ENCODE measurements around the gene CHST11. TPM values are rescaled to one million over a fixed set of nuclear protein-coding genes. Genes with fewer than 3 reads are reported as not detected.
A peak's percentile ranks its signal among the peaks of the same experiment; 100 is the strongest.

CHST11 gene
- total RNA-seq, 1 experiment from 2014 or later: 0.25 TPM

GRCh38 chr12:104457746-104458693 is 1.3 kb downstream of the CHST11 start:
- CTCF ChIA-PET: interaction anchor here (1.1 to 1.2 kb wide), 2 partner anchors 76 kb away, joined by 6 to 8 read pairs; no protein-coding TSS in a partner anchor
- Histone ChIP-seq H3K4me3 (ENCODE audit: low read depth, low read length) (peak overlapping the region; percentile 37), H3K9me3 (no peaks in the 10 kb centered on the region), H3K4me1 (peaks cover 4% of the 10 kb centered on the region; the same call in 1 of the 2 replicates), H3K36me3 (ENCODE audit: control insufficient read depth, insufficient read depth, low read length) (no peaks in the 10 kb centered on the region), H3K27me3 (replicated peaks; ENCODE audit: control insufficient read depth, insufficient read depth, low read length) (no peaks in the 10 kb centered on the region)
- Mint-ChIP-seq H3K36me3 (ENCODE audit: insufficient read depth, unreplicated experiment) (peaks cover 5% of the 10 kb centered on the region), H3K4me3 (ENCODE audit: unreplicated experiment) (peak overlapping the region; percentile 96), H3K27ac (ENCODE audit: unreplicated experiment) (no peak overlapping the region), H3K9me3 (ENCODE audit: unreplicated experiment) (no peaks in the 10 kb centered on the region), H3K27me3 (ENCODE audit: insufficient read depth, unreplicated experiment) (peaks cover 17% of the 10 kb centered on the region), H3K4me1 (ENCODE audit: low read depth, unreplicated experiment) (no peaks in the 10 kb centered on the region)
- peak; percentile 35 to 36 for DNase-seq
- intact Hi-C loops (cut with micrococcal nuclease; ENCODE audit: unreplicated experiment): loop anchor here (5.0 kb wide), 2 partner anchors 76 to 406 kb away; partner anchors contain the start of gene GLT8D2
- TF ChIP-seq CTCF (IDR thresholded peaks at IDR 0.05; ENCODE audit: insufficient read depth in 1 of 2, low read depth in 1 of 2, low read length in 1 of 2, severe bottlenecking in 1 of 2, unreplicated experiment in 1 of 2): no peak
- no TSS peak for BruUV-seq (replicated peaks)
- POLR2A ChIA-PET: no interaction called here

GRCh38 chr12:104458694-104459367 is 2.1 kb downstream of the CHST11 start:
- peaks cover 5% of the 10 kb centered on the region for H3K36me3 Mint-ChIP-seq (ENCODE audit: insufficient read depth, unreplicated experiment)
- no peak overlapping the region for H3K27ac Mint-ChIP-seq (ENCODE audit: unreplicated experiment)
- H3K27me3 ChIP-seq (replicated peaks; ENCODE audit: control insufficient read depth, insufficient read depth, low read length): no peaks in the 10 kb centered on the region
- peak overlapping the region; percentile 96 for H3K4me3 Mint-ChIP-seq (ENCODE audit: unreplicated experiment)
- no peak for TF ChIP-seq CTCF (IDR thresholded peaks at IDR 0.05; ENCODE audit: insufficient read depth in 1 of 2, low read depth in 1 of 2, low read length in 1 of 2, severe bottlenecking in 1 of 2, unreplicated experiment in 1 of 2)
- no TSS peak for BruUV-seq (replicated peaks)
- no peaks in the 10 kb centered on the region for H3K9me3 Mint-ChIP-seq (ENCODE audit: unreplicated experiment)
- no peaks in the 10 kb centered on the region for H3K4me1 Mint-ChIP-seq (ENCODE audit: low read depth, unreplicated experiment)
- CTCF ChIA-PET: interaction anchor here (1.1 kb wide), 1 partner anchor 77 kb away, joined by 6 read pairs; no protein-coding TSS in a partner anchor
- H3K4me3 ChIP-seq (ENCODE audit: low read depth, low read length): peak overlapping the region; percentile 37
- DNase-seq: no peak
- H3K36me3 ChIP-seq (ENCODE audit: control insufficient read depth, insufficient read depth, low read length): no peaks in the 10 kb centered on the region
- H3K9me3 ChIP-seq: no peaks in the 10 kb centered on the region
- intact Hi-C loops (cut with micrococcal nuclease; ENCODE audit: unreplicated experiment): loop anchor here (5.0 kb wide), 2 partner anchors 77 to 407 kb away; partner anchors contain the start of gene GLT8D2
- peaks cover 4% of the 10 kb centered on the region; the same call in 1 of the 2 replicates for H3K4me1 ChIP-seq
- POLR2A ChIA-PET: no interaction called here
- H3K27me3 Mint-ChIP-seq (ENCODE audit: insufficient read depth, unreplicated experiment): peaks cover 15% of the 10 kb centered on the region

GRCh38 chr12:104459368-104459909 is 2.7 kb downstream of the CHST11 start:
- no peaks in the 10 kb centered on the region for H3K4me1 Mint-ChIP-seq (ENCODE audit: low read depth, unreplicated experiment)
- ChIA-PET POLR2A (no interaction called here), CTCF (interaction anchor here (1.1 kb wide), 1 partner anchor 78 kb away, joined by 6 read pairs; no protein-coding TSS in a partner anchor)
- TF ChIP-seq CTCF (IDR thresholded peaks at IDR 0.05; ENCODE audit: insufficient read depth in 1 of 2, low read depth in 1 of 2, low read length in 1 of 2, severe bottlenecking in 1 of 2, unreplicated experiment in 1 of 2): no peak
- intact Hi-C loops (cut with micrococcal nuclease; ENCODE audit: unreplicated experiment): loop anchor here (5.0 kb wide), 2 partner anchors 77 to 407 kb away; partner anchors contain the start of gene GLT8D2
- H3K36me3 ChIP-seq (ENCODE audit: control insufficient read depth, insufficient read depth, low read length): no peaks in the 10 kb centered on the region
- no peak overlapping the region for H3K4me3 ChIP-seq (ENCODE audit: low read depth, low read length)
- H3K4me3 Mint-ChIP-seq (ENCODE audit: unreplicated experiment): no peak overlapping the region
- peaks cover 5% of the 10 kb centered on the region for H3K36me3 Mint-ChIP-seq (ENCODE audit: insufficient read depth, unreplicated experiment)
- peaks cover 4% of the 10 kb centered on the region; the same call in 1 of the 2 replicates for H3K4me1 ChIP-seq
- no peaks in the 10 kb centered on the region for H3K9me3 Mint-ChIP-seq (ENCODE audit: unreplicated experiment)
- H3K27me3 ChIP-seq (replicated peaks; ENCODE audit: control insufficient read depth, insufficient read depth, low read length): no peaks in the 10 kb centered on the region
- H3K27me3 Mint-ChIP-seq (ENCODE audit: insufficient read depth, unreplicated experiment): peaks cover 15% of the 10 kb centered on the region
- H3K27ac Mint-ChIP-seq (ENCODE audit: unreplicated experiment): no peak overlapping the region
- DNase-seq: no peak
- no TSS peak for BruUV-seq (replicated peaks)
- no peaks in the 10 kb centered on the region for H3K9me3 ChIP-seq

All from Caco-2 (cell line).